Measurements from ENCODE around the gene NRG3. TPM values are rescaled to one million over a fixed set of nuclear protein-coding genes. Genes with fewer than 3 reads are reported as not detected.

Gene NRG3
- total RNA-seq, 1 experiment from 2014 or later, result 0.08 TPM

DNA sequence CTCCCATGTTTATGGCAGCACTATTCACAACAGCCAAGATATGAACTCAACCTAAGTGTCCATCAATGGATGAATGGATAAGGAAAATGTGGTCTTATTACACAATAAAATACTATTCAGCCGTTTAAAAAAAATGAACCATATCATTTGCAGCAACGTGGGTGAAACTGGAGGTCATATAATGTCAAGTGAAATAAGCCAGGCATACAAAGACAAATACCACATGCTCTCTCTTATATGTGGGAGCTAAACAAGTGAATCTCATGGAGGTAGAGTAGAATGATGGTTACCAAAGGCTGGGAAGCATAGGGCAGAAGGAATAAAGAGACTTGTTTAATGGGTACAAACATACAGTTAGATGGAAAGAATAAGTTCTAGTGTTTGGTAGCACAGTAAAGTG lies 699.1 kb downstream of the NRG3 start:
- CTCF ChIA-PET, result no interaction called here
- no TSS peak for BruUV-seq (replicated peaks)
- intact Hi-C loops (cut with micrococcal nuclease; ENCODE audit: unreplicated experiment) (no loop called here), in situ Hi-C loops (cut with HindIII; ENCODE audit: low pct_unique_long_range_greater_than_20kb, low sequenced_read_pairs) (no loop called here)
- no peaks in the 10 kb centered on the region for H3K27me3 ChIP-seq (ENCODE audit: control insufficient read depth, insufficient read depth, low read length)
- no peak for DNase-seq (ENCODE audit: low read depth, low spot score)
- no peak for ATAC-seq
- no peak overlapping the region for H3K4me3 ChIP-seq (ENCODE audit: low read depth in 2 of 2, low read length in 2 of 2)
- H3K36me3 ChIP-seq (ENCODE audit: control insufficient read depth, insufficient read depth, low read length), result no peaks in the 10 kb centered on the region
- POLR2A ChIA-PET, result no interaction called here
- no peaks in the 10 kb centered on the region for H3K4me1 ChIP-seq (ENCODE audit: control insufficient read depth, insufficient read depth, low read length)
- no peak for TF ChIP-seq SIN3A (IDR thresholded peaks at IDR 0.05; ENCODE audit: borderline replicate concordance, insufficient read depth, low read depth, low read length)
- TF ChIP-seq, protein P1, sequence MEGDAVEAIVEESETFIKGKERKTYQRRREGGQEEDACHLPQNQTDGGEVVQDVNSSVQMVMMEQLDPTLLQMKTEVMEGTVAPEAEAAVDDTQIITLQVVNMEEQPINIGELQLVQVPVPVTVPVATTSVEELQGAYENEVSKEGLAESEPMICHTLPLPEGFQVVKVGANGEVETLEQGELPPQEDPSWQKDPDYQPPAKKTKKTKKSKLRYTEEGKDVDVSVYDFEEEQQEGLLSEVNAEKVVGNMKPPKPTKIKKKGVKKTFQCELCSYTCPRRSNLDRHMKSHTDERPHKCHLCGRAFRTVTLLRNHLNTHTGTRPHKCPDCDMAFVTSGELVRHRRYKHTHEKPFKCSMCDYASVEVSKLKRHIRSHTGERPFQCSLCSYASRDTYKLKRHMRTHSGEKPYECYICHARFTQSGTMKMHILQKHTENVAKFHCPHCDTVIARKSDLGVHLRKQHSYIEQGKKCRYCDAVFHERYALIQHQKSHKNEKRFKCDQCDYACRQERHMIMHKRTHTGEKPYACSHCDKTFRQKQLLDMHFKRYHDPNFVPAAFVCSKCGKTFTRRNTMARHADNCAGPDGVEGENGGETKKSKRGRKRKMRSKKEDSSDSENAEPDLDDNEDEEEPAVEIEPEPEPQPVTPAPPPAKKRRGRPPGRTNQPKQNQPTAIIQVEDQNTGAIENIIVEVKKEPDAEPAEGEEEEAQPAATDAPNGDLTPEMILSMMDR (IDR thresholded peaks at IDR 0.05), result no peak
- no peak for TF ChIP-seq TCF7L2 (IDR thresholded peaks at IDR 0.05; ENCODE audit: low read depth, low read length)
- no peak for TF ChIP-seq POLR2AphosphoS5 (IDR thresholded peaks at IDR 0.05; ENCODE audit: low read depth, low read length)
- TF ChIP-seq, protein P2, sequence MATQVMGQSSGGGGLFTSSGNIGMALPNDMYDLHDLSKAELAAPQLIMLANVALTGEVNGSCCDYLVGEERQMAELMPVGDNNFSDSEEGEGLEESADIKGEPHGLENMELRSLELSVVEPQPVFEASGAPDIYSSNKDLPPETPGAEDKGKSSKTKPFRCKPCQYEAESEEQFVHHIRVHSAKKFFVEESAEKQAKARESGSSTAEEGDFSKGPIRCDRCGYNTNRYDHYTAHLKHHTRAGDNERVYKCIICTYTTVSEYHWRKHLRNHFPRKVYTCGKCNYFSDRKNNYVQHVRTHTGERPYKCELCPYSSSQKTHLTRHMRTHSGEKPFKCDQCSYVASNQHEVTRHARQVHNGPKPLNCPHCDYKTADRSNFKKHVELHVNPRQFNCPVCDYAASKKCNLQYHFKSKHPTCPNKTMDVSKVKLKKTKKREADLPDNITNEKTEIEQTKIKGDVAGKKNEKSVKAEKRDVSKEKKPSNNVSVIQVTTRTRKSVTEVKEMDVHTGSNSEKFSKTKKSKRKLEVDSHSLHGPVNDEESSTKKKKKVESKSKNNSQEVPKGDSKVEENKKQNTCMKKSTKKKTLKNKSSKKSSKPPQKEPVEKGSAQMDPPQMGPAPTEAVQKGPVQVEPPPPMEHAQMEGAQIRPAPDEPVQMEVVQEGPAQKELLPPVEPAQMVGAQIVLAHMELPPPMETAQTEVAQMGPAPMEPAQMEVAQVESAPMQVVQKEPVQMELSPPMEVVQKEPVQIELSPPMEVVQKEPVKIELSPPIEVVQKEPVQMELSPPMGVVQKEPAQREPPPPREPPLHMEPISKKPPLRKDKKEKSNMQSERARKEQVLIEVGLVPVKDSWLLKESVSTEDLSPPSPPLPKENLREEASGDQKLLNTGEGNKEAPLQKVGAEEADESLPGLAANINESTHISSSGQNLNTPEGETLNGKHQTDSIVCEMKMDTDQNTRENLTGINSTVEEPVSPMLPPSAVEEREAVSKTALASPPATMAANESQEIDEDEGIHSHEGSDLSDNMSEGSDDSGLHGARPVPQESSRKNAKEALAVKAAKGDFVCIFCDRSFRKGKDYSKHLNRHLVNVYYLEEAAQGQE (IDR thresholded peaks at IDR 0.05; ENCODE audit: insufficient read depth in 1 of 2, low read depth in 2 of 2, low read length in 1 of 2), result no peak
- H3K27ac ChIP-seq (ENCODE audit: low read length), result no peak overlapping the region
- H3K9me3 ChIP-seq (ENCODE audit: control insufficient read depth, insufficient read depth, low read depth, low read length), result no peaks in the 10 kb centered on the region

DNA sequence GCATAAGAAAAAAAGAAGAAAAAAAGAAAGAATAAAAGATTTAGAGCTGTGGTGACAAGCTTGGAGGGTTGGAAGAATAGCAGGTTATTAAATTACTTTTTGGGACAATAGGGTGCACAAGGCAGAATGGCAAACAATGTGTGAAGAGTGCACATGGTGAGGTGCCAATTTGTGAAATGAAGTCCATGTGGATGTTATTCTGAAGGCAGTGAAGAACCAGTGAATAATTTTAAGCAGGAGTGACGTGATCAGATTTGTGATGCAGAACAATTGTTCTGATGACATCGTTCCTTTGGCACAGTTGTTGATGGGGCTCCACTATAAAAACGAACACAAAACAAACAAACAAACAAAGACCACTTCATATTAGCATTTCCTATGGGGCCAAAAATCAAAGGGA lies 700.3 kb downstream of the NRG3 start:
- POLR2A ChIA-PET, result no interaction called here
- no peak for DNase-seq (ENCODE audit: low read depth, low spot score)
- no peaks in the 10 kb centered on the region for H3K9me3 ChIP-seq (ENCODE audit: control insufficient read depth, insufficient read depth, low read depth, low read length)

More for the DNA sequence above, 700.3 kb downstream of the NRG3 start:
- BruUV-seq (replicated peaks), result no TSS peak
- in situ Hi-C loops (cut with HindIII; ENCODE audit: low pct_unique_long_range_greater_than_20kb, low sequenced_read_pairs), result no loop called here
- Histone ChIP-seq H3K4me1 (ENCODE audit: control insufficient read depth, insufficient read depth, low read length) (no peaks in the 10 kb centered on the region), H3K4me3 (ENCODE audit: low read depth in 2 of 2, low read length in 2 of 2) (no peak overlapping the region), H3K27me3 (ENCODE audit: control insufficient read depth, insufficient read depth, low read length) (no peaks in the 10 kb centered on the region), H3K27ac (ENCODE audit: low read length) (no peak overlapping the region), H3K36me3 (ENCODE audit: control insufficient read depth, insufficient read depth, low read length) (no peaks in the 10 kb centered on the region)
- ATAC-seq, result no peak
- CTCF ChIA-PET, result no interaction called here
- no peak for TF ChIP-seq POLR2AphosphoS5 (IDR thresholded peaks at IDR 0.05; ENCODE audit: low read depth, low read length)
- no peak for TF ChIP-seq SIN3A (IDR thresholded peaks at IDR 0.05; ENCODE audit: borderline replicate concordance, insufficient read depth, low read depth, low read length)
- no peak for TF ChIP-seq TCF7L2 (IDR thresholded peaks at IDR 0.05; ENCODE audit: low read depth, low read length)
- TF ChIP-seq, protein P1 (IDR thresholded peaks at IDR 0.05), result no peak
- intact Hi-C loops (cut with micrococcal nuclease; ENCODE audit: unreplicated experiment), result no loop called here

Data from Panc1 (cell line).